Measurements from ENCODE around the gene LSM14B. TPM values are rescaled to one million over a fixed set of nuclear protein-coding genes. Genes with fewer than 3 reads are reported as not detected.
"Not testable (repeated sequence)": the region's sequence is repeated elsewhere in the genome, so short reads cannot be mapped to it uniquely, and the experiment has no call there.

LSM14B gene
- total RNA-seq, 2 donors from 2014 or later = 39.7 to 87.1 TPM

DNA sequence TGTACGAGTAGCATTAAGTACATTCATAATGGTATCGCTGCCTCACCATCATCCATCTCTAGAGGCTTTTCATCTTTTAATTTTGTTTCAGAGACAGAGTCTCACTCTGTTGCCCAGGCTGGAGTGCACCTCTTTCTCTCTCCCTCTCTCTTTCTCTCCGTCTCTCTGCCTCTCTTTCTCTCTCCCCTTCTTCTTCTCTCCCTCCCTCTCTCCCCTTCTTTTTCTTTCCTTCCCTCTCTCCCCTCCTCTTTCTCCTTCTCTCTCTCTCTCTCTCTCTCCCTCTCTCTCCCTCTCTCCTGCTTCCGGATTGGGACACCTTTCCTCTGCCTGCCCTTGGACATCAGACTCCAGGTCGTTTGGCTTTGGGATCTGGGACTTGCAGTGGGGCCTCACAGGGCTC lies 39.0 kb upstream of the LSM14B start:
- TF ChIP-seq POLR2AphosphoS5 (IDR thresholded peaks at IDR 0.05) (no peak), CTCF (IDR thresholded peaks at IDR 0.05) (no peak), POLR2A (IDR thresholded peaks at IDR 0.05) (no peak)
- H3K36me3 ChIP-seq = no peaks in the 10 kb centered on the region
- no peak for DNase-seq (ENCODE audit: low spot score)
- intact Hi-C loops (cut with DNase I) = no loop called here
- H3K27ac ChIP-seq = no peak overlapping the region
- no peaks in the 10 kb centered on the region for H3K4me1 ChIP-seq (replicated peaks)
- 68% methylated on average over 5 of the region's 5 CpGs for WGBS
- H3K4me3 ChIP-seq = no peak overlapping the region
- H3K27me3 ChIP-seq (replicated peaks; ENCODE audit: insufficient read depth) = no peaks in the 10 kb centered on the region
- no peaks in the 10 kb centered on the region for H3K9me3 ChIP-seq

DNA sequence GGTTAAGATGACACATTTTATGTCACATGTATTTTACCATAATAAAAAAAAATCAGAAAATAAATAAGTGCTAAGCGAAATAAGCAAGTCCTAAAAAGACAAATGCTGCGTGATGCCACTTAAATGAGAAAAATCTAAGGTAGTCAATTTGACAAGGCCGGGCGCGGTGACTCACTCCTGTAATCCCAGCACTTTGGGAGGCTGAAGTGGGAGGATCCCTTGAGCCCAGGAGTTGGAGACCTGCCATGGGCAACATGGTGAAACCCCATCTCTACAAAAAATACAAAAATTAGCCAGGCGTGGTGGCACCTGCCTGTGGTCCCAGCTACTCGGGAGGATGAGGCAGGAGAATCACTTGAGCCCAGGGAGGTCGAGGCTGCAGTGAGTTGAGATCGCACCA lies 38.1 kb upstream of the LSM14B start:
- H3K4me3 ChIP-seq; H3K36me3 ChIP-seq; H3K9me3 ChIP-seq; H3K27me3 ChIP-seq (replicated peaks; ENCODE audit: insufficient read depth); intact Hi-C loops (cut with DNase I); H3K27ac ChIP-seq; DNase-seq (ENCODE audit: low spot score); H3K4me1 ChIP-seq (replicated peaks): not testable (repeated sequence)
- WGBS = 93% methylated on average over 9 of the region's 9 CpGs

DNA sequence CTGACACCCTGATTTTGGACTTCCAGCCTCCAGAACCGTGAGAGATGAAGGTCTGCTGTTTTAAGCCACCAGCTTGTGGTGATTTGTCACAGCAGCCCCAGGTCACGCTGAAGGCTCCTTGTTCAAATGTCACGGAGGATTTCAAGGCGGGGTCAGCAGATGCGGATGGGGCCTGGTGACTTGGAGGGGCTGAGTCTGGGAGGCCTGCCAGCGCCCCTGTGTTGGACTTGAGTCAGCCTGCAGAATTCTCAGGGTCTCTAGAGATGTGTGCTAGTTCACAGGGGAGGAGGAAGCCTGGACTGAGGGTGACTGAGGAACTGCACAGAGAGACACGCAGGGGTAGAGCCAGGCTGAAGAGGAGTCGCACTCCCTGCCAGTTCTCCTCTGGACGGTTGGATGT lies 37.1 kb upstream of the LSM14B start:
- TF ChIP-seq POLR2AphosphoS5 (IDR thresholded peaks at IDR 0.05) (no peak), CTCF (IDR thresholded peaks at IDR 0.05) (no peak), POLR2A (IDR thresholded peaks at IDR 0.05) (no peak)
- H3K27me3 ChIP-seq (replicated peaks; ENCODE audit: insufficient read depth) = no peaks in the 10 kb centered on the region
- no peak for DNase-seq (ENCODE audit: low spot score)
- intact Hi-C loops (cut with DNase I) = no loop called here
- H3K4me1 ChIP-seq (replicated peaks) = no peaks in the 10 kb centered on the region
- H3K27ac ChIP-seq = no peak overlapping the region
- H3K4me3 ChIP-seq = no peak overlapping the region
- H3K9me3 ChIP-seq = no peaks in the 10 kb centered on the region
- H3K36me3 ChIP-seq = no peaks in the 10 kb centered on the region
- WGBS = 80% methylated on average over 7 of the region's 9 CpGs

- H3K27ac ChIP-seq = no peak overlapping the region
- DNase-seq (ENCODE audit: low spot score) = no peak
- TF ChIP-seq POLR2A (IDR thresholded peaks at IDR 0.05) (no peak), POLR2AphosphoS5 (IDR thresholded peaks at IDR 0.05) (no peak), CTCF (IDR thresholded peaks at IDR 0.05) (no peak)
- intact Hi-C loops (cut with DNase I) = no loop called here
- no peaks in the 10 kb centered on the region for H3K9me3 ChIP-seq
- H3K27me3 ChIP-seq (replicated peaks; ENCODE audit: insufficient read depth) = no peaks in the 10 kb centered on the region
- H3K36me3 ChIP-seq = no peaks in the 10 kb centered on the region
- 22% methylated on average over 11 of the region's 11 CpGs for WGBS
- no peak overlapping the region for H3K4me3 ChIP-seq
- no peaks in the 10 kb centered on the region for H3K4me1 ChIP-seq (replicated peaks)
These were observed 35.0 kb upstream of the LSM14B start for GRCh38 chr20:62087227-62087626.

DNA sequence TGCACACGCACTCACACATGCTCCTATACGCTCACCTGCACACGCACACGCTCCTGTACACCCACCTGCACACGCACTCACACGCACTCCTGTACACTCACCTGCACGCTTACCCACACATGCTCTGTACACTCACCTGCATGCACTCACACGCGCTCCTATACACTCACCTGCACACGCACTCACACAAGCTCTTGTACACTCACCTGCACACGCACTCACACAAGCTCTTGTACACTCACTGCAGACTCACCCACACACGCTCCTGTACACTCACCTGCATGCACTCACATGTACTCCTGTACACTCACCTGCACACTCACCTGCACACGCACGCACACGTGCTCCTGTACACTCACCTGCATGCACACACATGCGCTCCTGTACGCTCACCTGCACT lies 34.6 kb upstream of the LSM14B start:
- no peaks in the 10 kb centered on the region for H3K4me1 ChIP-seq (replicated peaks)
- H3K4me3 ChIP-seq = no peak overlapping the region
- WGBS = 87% methylated on average over 17 of the region's 17 CpGs
- H3K27me3 ChIP-seq (replicated peaks; ENCODE audit: insufficient read depth) = no peaks in the 10 kb centered on the region
- TF ChIP-seq CTCF (IDR thresholded peaks at IDR 0.05) (no peak), POLR2A (IDR thresholded peaks at IDR 0.05) (no peak), POLR2AphosphoS5 (IDR thresholded peaks at IDR 0.05) (no peak)
- intact Hi-C loops (cut with DNase I) = no loop called here
- no peak overlapping the region for H3K27ac ChIP-seq
- H3K9me3 ChIP-seq = no peaks in the 10 kb centered on the region
- no peaks in the 10 kb centered on the region for H3K36me3 ChIP-seq
- DNase-seq (ENCODE audit: low spot score) = no peak

Measured in prostate gland (tissue), 2 donors.